ENCODE measurements around the gene TMEM106C. TPM values are rescaled to one million over a fixed set of nuclear protein-coding genes. Genes with fewer than 3 reads are reported as not detected.

Gene TMEM106C
- total and polyA plus RNA-seq, 10 of the 15 experiments (the other 5 are each of a cell fraction or from before 2014, with no cell fraction given): 90.2 to 280 (median 161) TPM

DNA sequence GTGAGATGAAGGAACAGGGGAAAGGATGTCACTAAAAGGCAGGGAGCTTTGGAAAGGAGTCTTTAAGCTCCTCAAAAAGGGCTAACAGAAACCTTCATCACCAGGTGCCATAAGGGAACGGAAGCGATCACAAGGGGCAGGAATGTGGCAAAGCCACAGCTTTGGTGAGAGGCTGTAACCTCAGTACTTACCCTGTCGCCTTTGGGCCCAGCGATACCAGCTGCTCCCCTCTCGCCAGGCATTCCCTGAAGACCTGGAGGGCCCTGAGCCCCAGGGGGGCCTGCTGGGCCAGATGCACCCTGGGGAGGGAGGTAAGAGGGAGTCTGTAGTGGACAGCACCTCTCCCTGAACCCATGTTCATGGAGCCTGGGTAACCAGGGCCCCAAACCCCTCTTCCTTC, 18.9 kb downstream of the TMEM106C start (continued):
- TF ChIP-seq, protein P1, sequence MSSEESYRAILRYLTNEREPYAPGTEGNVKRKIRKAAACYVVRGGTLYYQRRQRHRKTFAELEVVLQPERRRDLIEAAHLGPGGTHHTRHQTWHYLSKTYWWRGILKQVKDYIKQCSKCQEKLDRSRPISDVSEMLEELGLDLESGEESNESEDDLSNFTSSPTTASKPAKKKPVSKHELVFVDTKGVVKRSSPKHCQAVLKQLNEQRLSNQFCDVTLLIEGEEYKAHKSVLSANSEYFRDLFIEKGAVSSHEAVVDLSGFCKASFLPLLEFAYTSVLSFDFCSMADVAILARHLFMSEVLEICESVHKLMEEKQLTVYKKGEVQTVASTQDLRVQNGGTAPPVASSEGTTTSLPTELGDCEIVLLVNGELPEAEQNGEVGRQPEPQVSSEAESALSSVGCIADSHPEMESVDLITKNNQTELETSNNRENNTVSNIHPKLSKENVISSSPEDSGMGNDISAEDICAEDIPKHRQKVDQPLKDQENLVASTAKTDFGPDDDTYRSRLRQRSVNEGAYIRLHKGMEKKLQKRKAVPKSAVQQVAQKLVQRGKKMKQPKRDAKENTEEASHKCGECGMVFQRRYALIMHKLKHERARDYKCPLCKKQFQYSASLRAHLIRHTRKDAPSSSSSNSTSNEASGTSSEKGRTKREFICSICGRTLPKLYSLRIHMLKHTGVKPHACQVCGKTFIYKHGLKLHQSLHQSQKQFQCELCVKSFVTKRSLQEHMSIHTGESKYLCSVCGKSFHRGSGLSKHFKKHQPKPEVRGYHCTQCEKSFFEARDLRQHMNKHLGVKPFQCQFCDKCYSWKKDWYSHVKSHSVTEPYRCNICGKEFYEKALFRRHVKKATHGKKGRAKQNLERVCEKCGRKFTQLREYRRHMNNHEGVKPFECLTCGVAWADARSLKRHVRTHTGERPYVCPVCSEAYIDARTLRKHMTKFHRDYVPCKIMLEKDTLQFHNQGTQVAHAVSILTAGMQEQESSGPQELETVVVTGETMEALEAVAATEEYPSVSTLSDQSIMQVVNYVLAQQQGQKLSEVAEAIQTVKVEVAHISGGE (CRISPR knock-in tag; IDR thresholded peaks at IDR 0.05): no peak
- TF ChIP-seq ZNF217 (IDR thresholded peaks at IDR 0.05) (no peak), RELB (IDR thresholded peaks at IDR 0.05; ENCODE audit: low read depth) (no peak), ETV6 (conservative IDR thresholded peaks at IDR 0.05 in 1 of 2, IDR thresholded peaks at IDR 0.05 in 1 of 2; ENCODE audit: borderline replicate concordance in 1 of 2, low read depth in 1 of 2) (no peak), POU2F2 (IDR thresholded peaks at IDR 0.05; ENCODE audit: borderline replicate concordance, low read depth, low read length) (no peak), PAX8 (IDR thresholded peaks at IDR 0.05) (no peak), IRF4 (IDR thresholded peaks at IDR 0.05; ENCODE audit: low read depth, low read length) (no peak), PAX5 (IDR thresholded peaks at IDR 0.05; ENCODE audit: borderline replicate concordance, low read depth, low read length) (no peak), WRNIP1 (IDR thresholded peaks at IDR 0.05; ENCODE audit: borderline replicate concordance, low read depth, low read length) (no peak), CHD4 (IDR thresholded peaks at IDR 0.05) (no peak), POLR2A (IDR thresholded peaks at IDR 0.05; ENCODE audit: low read depth, low read length) (no peak), ZBED1 (IDR thresholded peaks at IDR 0.05; ENCODE audit: borderline replicate concordance) (no peak), MYC (IDR thresholded peaks at IDR 0.05; ENCODE audit: insufficient read depth, insufficient read length, insufficient replicate concordance, low read length, severe bottlenecking) (no peak)

Measured in GM12878 (cell line).